Fibroblast of the aortic adventitia (primary cell): ENCODE results near the gene WDR43. TPM values are rescaled to one million over a fixed set of nuclear protein-coding genes. Genes with fewer than 3 reads are reported as not detected.

ENCODE experiments used
- DNase-seq: peaks from one replicate; pipeline ENCODE4 v3.0.0-alpha.2; 2010; ENCODE audit warnings: low read depth
- H3K4me3 ChIP-seq: 2 replicates; pipeline ENCODE4 v1.5.1; 2011; ENCODE audit warnings: low read depth, mild to moderate bottlenecking, control low read depth, low read length, moderate library complexity
- CTCF ChIP-seq: IDR thresholded peaks from 2 replicates; pipeline ENCODE4 v1.5.1; 2011; ENCODE audit warnings: mild to moderate bottlenecking, low read length, control low read depth, inconsistent platforms; ENCODE audit not compliant: insufficient read depth
- total RNA-seq: library from RNA; depleted of rRNA; stranded (reverse); fragments of >200 nt; gene quantifications from 2 replicates; pipeline ENCODE4 v1.2.3, GENCODE V29; 2012; ENCODE audit warnings: low replicate concordance

Gene WDR43
- total RNA-seq, 1 donor = 80.2 TPM

GRCh38 chr2:28906376-28906775 is 11.9 kb downstream of the WDR43 start:
- no peak overlapping the region for H3K4me3 ChIP-seq
- DNase-seq = no peak
- TF ChIP-seq CTCF = no peak

- no peak for DNase-seq
- no peak for TF ChIP-seq CTCF
- H3K4me3 ChIP-seq = no peak overlapping the region
These were observed 12.4 kb downstream of the WDR43 start for GRCh38 chr2:28906821-28907220.

- DNase-seq = no peak
- no peak for TF ChIP-seq CTCF
- H3K4me3 ChIP-seq = no peak overlapping the region
These were observed 13.7 kb downstream of the WDR43 start for GRCh38 chr2:28908172-28908571.

- H3K4me3 ChIP-seq = no peak overlapping the region
- DNase-seq = no peak
- TF ChIP-seq CTCF = no peak
These were observed 15.3 kb downstream of the WDR43 start for GRCh38 chr2:28909655-28910353.

GRCh38 chr2:28915939-28916338 is 21.5 kb downstream of the WDR43 start:
- no peak for TF ChIP-seq CTCF
- no peak overlapping the region for H3K4me3 ChIP-seq
- no peak for DNase-seq

GRCh38 chr2:28926847-28927246 is 32.4 kb downstream of the WDR43 start:
- no peak for DNase-seq
- TF ChIP-seq CTCF = no peak
- no peak overlapping the region for H3K4me3 ChIP-seq

- H3K4me3 ChIP-seq = no peak overlapping the region
- no peak for DNase-seq
- TF ChIP-seq CTCF = no peak
These were observed 33.0 kb downstream of the WDR43 start for GRCh38 chr2:28927469-28927868.
